OCI-LY7 (cell line): Measurements from ENCODE around the gene UNC5B.

Source experiments
- EZH2phosphoT487 ChIP-seq: fragments of 200-600 bp; sonication (generic); IDR thresholded peaks from 2 replicates; pipeline ENCODE4 v1.6.1; 2018; ENCODE audit warnings: low read depth, borderline replicate concordance, mild to moderate bottlenecking, mixed run types, antibody characterized with exemption, low read length, moderate library complexity, mixed read lengths
- TF ChIP-seq, protein P1 (sequence below): fragments of 200-600 bp; sonication (generic); conservative IDR thresholded peaks from 2 replicates; pipeline ENCODE4 v1.5.1; 2014; ENCODE audit warnings: mild to moderate bottlenecking, antibody characterized with exemption, low read length, moderate library complexity, mixed read lengths

GRCh38 chr10:71323407-71323806, 111.0 kb downstream of the UNC5B start:
- TF ChIP-seq, protein P1, sequence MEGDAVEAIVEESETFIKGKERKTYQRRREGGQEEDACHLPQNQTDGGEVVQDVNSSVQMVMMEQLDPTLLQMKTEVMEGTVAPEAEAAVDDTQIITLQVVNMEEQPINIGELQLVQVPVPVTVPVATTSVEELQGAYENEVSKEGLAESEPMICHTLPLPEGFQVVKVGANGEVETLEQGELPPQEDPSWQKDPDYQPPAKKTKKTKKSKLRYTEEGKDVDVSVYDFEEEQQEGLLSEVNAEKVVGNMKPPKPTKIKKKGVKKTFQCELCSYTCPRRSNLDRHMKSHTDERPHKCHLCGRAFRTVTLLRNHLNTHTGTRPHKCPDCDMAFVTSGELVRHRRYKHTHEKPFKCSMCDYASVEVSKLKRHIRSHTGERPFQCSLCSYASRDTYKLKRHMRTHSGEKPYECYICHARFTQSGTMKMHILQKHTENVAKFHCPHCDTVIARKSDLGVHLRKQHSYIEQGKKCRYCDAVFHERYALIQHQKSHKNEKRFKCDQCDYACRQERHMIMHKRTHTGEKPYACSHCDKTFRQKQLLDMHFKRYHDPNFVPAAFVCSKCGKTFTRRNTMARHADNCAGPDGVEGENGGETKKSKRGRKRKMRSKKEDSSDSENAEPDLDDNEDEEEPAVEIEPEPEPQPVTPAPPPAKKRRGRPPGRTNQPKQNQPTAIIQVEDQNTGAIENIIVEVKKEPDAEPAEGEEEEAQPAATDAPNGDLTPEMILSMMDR, result no peak
- no peak for TF ChIP-seq EZH2phosphoT487
